ENCODE data around the gene PLPPR5. TPM values are rescaled to one million over a fixed set of nuclear protein-coding genes. Genes with fewer than 3 reads are reported as not detected.

PLPPR5 gene
- polyA plus RNA-seq, 4 donors = 0.06 to 0.27 (median 0.09) TPM; not detected in 1

DNA sequence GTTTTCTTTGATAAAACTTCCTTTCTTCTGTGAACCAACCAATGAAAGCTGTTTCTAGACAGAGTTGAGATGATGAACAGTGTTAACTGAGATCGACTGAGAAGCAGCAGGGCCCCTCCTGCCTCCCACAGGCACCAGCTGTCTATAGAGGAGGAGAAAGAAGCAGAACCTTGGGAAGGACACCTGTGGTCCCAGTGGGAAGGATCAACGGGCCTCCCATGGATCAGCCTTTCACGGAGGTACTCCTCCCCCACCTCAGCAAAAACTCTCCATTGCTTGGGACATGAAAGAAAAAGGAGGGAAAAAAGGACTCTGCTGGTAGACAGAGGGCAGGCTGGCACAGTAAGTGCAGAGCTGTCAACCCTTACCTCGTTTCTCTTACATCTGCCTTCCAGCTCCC is 40.5 kb downstream of the PLPPR5 start:
- no peaks in the 10 kb centered on the region for H3K4me1 ChIP-seq (ENCODE audit: control insufficient read depth in 3 of 3, insufficient read depth in 2 of 3, low read depth in 1 of 3, low read length in 2 of 3)
- H3K4me3 ChIP-seq (ENCODE audit: low read depth in 1 of 3, low read length in 3 of 3) = no peak overlapping the region
- DNase-seq (no peak), FAIRE-seq (no peak)
- H3K27ac ChIP-seq (ENCODE audit: low read depth in 1 of 3, low read length in 2 of 3) = no peak overlapping the region
- no peaks in the 10 kb centered on the region for H3K9me3 ChIP-seq (ENCODE audit: control insufficient read depth in 2 of 2, insufficient read depth in 1 of 2, low read depth in 1 of 2, low read length in 1 of 2)
- 26 to 40% (median 32%) methylated on average over 4 of the region's 4 CpGs for WGBS, 3 donors
- H3K36me3 ChIP-seq (ENCODE audit: control insufficient read depth in 3 of 3, insufficient read depth in 2 of 3, low read depth in 1 of 3, low read length in 3 of 3) = no peaks in the 10 kb centered on the region
- no peaks in the 10 kb centered on the region for H3K27me3 ChIP-seq (ENCODE audit: control insufficient read depth in 3 of 3, insufficient read depth in 3 of 3, low read length in 3 of 3)

DNA sequence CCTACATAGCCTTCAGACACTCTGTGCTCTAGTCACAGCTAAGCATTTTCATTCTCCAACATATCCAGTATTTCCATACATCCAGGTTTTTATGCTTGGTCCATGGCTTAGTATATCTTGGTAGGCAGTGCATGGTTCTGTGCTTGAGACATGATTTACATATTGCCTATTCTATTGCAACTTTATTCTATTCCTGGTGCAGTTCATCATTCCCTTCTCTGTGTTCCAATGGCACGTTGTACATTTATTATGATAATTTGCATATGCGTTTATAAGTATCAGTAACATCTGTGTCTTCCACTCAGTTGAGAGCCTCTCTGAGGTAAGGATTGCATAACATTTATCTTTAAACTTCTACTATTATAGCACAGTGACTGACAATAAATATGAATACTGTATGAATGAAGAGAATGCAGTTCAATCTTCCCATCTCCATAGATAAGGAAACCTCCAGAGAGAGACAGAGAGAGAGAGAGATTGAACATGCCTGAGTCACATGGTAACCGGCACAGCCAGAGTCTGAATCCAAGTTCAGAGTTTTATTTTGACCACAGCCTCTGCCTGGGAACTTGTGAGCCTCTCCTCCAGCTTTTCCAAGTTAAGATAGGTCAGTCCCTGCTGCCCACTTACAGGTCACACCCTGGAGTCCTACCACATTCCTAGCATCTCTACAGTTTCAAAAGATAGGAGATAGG is 41.5 kb downstream of the PLPPR5 start:
- no peak for FAIRE-seq
- no peaks in the 10 kb centered on the region for H3K4me1 ChIP-seq (ENCODE audit: control insufficient read depth in 3 of 3, insufficient read depth in 2 of 3, low read depth in 1 of 3, low read length in 2 of 3)
- H3K27me3 ChIP-seq (ENCODE audit: control insufficient read depth in 3 of 3, insufficient read depth in 3 of 3, low read length in 3 of 3) = no peaks in the 10 kb centered on the region
- no peaks in the 10 kb centered on the region for H3K36me3 ChIP-seq (ENCODE audit: control insufficient read depth in 3 of 3, insufficient read depth in 2 of 3, low read depth in 1 of 3, low read length in 3 of 3)
- H3K4me3 ChIP-seq (ENCODE audit: low read depth in 1 of 3, low read length in 3 of 3) = no peak overlapping the region
- H3K27ac ChIP-seq (ENCODE audit: low read depth in 1 of 3, low read length in 2 of 3) = no peak overlapping the region
- DNase-seq = no peak
- no peaks in the 10 kb centered on the region for H3K9me3 ChIP-seq (ENCODE audit: control insufficient read depth in 2 of 2, insufficient read depth in 1 of 2, low read depth in 1 of 2, low read length in 1 of 2)
- WGBS, 3 donors = 69 to 79% (median 73%) methylated on average over 3 of the region's 3 CpGs

DNA sequence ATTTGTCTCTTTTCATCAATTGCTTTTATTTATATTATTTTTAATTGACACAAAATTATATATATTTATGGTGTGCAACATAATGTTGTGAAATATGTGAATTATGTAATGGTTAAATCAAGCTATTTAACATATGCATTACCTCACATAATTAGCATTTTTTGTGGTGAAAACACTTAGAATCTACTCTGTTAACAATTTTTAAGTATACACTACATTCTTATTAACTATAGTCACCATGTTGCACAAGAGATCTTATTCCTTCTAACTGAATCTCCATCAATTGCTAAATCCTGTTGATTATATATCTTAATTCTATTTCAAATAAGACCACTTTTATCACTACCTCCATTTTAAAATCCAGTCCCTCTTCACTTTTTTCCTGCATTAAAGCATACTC is 42.5 kb downstream of the PLPPR5 start:
- FAIRE-seq (no peak), DNase-seq (no peak)
- Histone ChIP-seq H3K27me3 (ENCODE audit: control insufficient read depth in 3 of 3, insufficient read depth in 3 of 3, low read length in 3 of 3) (no peaks in the 10 kb centered on the region), H3K9me3 (ENCODE audit: control insufficient read depth in 2 of 2, insufficient read depth in 1 of 2, low read depth in 1 of 2, low read length in 1 of 2) (no peaks in the 10 kb centered on the region), H3K4me1 (ENCODE audit: control insufficient read depth in 3 of 3, insufficient read depth in 2 of 3, low read depth in 1 of 3, low read length in 2 of 3) (no peaks in the 10 kb centered on the region), H3K4me3 (ENCODE audit: low read depth in 1 of 3, low read length in 3 of 3) (no peak overlapping the region), H3K36me3 (ENCODE audit: control insufficient read depth in 3 of 3, insufficient read depth in 2 of 3, low read depth in 1 of 3, low read length in 3 of 3) (no peaks in the 10 kb centered on the region), H3K27ac (ENCODE audit: low read depth in 1 of 3, low read length in 2 of 3) (no peak overlapping the region)

DNA sequence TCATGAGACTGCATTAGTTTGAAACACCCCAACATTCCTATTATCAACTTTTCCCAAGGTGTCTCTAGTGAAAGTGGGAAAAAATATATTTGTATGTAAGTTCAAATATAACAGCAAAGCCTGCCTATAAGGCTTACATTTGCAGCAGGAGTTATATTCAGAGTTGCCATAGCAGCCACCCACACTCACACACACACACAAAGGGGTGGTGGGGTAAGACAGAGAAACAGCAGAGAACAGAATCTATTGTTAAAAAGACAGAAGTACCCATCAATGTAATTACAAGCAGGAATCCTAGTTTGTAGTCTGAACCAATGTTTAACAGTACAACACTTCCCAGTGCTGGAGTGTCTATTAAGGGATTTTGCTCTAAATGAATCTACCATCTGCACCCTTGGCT is 55.0 kb downstream of the PLPPR5 start:
- Histone ChIP-seq H3K27me3 (ENCODE audit: control insufficient read depth in 3 of 3, insufficient read depth in 3 of 3, low read length in 3 of 3) (no peaks in the 10 kb centered on the region), H3K4me3 (ENCODE audit: low read depth in 1 of 3, low read length in 3 of 3) (no peak overlapping the region)
- no peak for FAIRE-seq

DNA sequence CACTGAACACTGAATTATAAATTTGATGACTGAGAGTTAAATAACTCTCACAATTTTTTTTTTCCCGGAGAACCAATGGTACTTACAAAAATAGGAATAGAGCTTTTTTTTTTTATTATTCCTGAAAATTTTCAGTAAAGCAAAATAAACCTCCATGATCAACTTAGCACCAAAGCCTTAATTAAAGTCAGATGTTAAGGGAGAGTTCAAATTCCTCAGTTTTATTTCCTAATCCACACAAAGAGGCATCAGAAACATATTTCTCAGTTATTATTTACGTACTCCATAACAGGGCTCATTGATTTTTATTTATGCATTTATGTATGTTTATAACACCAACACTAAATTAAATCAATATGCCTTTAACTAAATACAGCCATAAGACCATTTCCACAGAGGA is 55.5 kb downstream of the PLPPR5 start:
- Histone ChIP-seq H3K27me3 (ENCODE audit: control insufficient read depth in 3 of 3, insufficient read depth in 3 of 3, low read length in 3 of 3) (no peaks in the 10 kb centered on the region), H3K9me3 (ENCODE audit: control insufficient read depth in 2 of 2, insufficient read depth in 1 of 2, low read depth in 1 of 2, low read length in 1 of 2) (no peaks in the 10 kb centered on the region), H3K4me3 (ENCODE audit: low read depth in 1 of 3, low read length in 3 of 3) (no peak overlapping the region), H3K36me3 (ENCODE audit: control insufficient read depth in 3 of 3, insufficient read depth in 2 of 3, low read depth in 1 of 3, low read length in 3 of 3) (no peaks in the 10 kb centered on the region), H3K4me1 (ENCODE audit: control insufficient read depth in 3 of 3, insufficient read depth in 2 of 3, low read depth in 1 of 3, low read length in 2 of 3) (no peaks in the 10 kb centered on the region), H3K27ac (ENCODE audit: low read depth in 1 of 3, low read length in 2 of 3) (no peak overlapping the region)
- DNase-seq = no peak
- WGBS, 3 donors = 62 to 66% (median 63%) methylated on average over 2 of the region's 2 CpGs
- no peak for FAIRE-seq

More for the DNA sequence above, 55.0 kb downstream of the PLPPR5 start:
- no peaks in the 10 kb centered on the region for H3K9me3 ChIP-seq (ENCODE audit: control insufficient read depth in 2 of 2, insufficient read depth in 1 of 2, low read depth in 1 of 2, low read length in 1 of 2)
- no peaks in the 10 kb centered on the region for H3K4me1 ChIP-seq (ENCODE audit: control insufficient read depth in 3 of 3, insufficient read depth in 2 of 3, low read depth in 1 of 3, low read length in 2 of 3)
- H3K27ac ChIP-seq (ENCODE audit: low read depth in 1 of 3, low read length in 2 of 3) = no peak overlapping the region
- no peaks in the 10 kb centered on the region for H3K36me3 ChIP-seq (ENCODE audit: control insufficient read depth in 3 of 3, insufficient read depth in 2 of 3, low read depth in 1 of 3, low read length in 3 of 3)
- no peak for DNase-seq

DNA sequence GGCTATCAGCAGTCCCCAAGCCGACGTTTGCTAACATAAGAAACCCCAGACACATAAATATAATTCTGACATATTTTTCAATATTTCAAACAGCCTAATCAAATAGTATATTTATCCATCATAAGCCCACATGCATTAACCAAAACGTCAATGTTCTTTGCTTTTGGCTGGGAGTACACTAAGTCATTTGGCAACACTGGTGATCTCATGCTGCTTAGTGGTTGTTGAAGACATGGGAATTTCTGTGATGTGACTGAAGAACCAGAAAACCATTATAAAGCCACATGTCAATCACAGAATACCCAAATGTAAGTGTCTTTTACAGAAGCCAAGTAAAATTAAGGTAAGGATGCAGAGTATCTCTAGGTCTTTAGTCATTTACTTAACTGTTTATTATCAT is 57.6 kb downstream of the PLPPR5 start:
- no peak overlapping the region for H3K27ac ChIP-seq (ENCODE audit: low read depth in 1 of 3, low read length in 2 of 3)
- no peak overlapping the region for H3K4me3 ChIP-seq (ENCODE audit: low read depth in 1 of 3, low read length in 3 of 3)
- no peaks in the 10 kb centered on the region for H3K36me3 ChIP-seq (ENCODE audit: control insufficient read depth in 3 of 3, insufficient read depth in 2 of 3, low read depth in 1 of 3, low read length in 3 of 3)
- FAIRE-seq (no peak), DNase-seq (no peak)
- H3K27me3 ChIP-seq (ENCODE audit: control insufficient read depth in 3 of 3, insufficient read depth in 3 of 3, low read length in 3 of 3) = no peaks in the 10 kb centered on the region
- H3K9me3 ChIP-seq (ENCODE audit: control insufficient read depth in 2 of 2, insufficient read depth in 1 of 2, low read depth in 1 of 2, low read length in 1 of 2) = no peaks in the 10 kb centered on the region
- WGBS, 3 donors = 63 to 72% (median 67%) methylated on average over 3 of the region's 3 CpGs
- no peaks in the 10 kb centered on the region for H3K4me1 ChIP-seq (ENCODE audit: control insufficient read depth in 3 of 3, insufficient read depth in 2 of 3, low read depth in 1 of 3, low read length in 2 of 3)

DNA sequence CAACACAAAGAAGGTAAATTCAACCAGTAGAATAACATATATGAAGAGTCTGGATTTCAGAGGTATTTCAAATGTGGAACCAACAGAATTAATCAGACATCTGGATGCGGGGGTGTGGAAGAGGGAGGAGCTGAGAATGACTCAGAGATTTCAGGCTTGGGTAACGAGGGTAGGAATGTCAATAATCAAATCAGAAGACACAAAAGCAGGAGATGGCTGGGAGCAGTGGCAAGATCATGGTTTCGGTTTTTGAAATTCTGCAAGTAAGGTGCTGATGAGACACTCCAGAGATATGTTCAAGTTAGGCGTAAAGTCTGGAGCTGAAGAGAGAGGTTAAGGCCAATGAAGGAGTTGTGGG is 64.0 kb downstream of the PLPPR5 start:
- H3K36me3 ChIP-seq (ENCODE audit: control insufficient read depth in 3 of 3, insufficient read depth in 2 of 3, low read depth in 1 of 3, low read length in 3 of 3) = no peaks in the 10 kb centered on the region
- DNase-seq = no peak
- H3K4me3 ChIP-seq (ENCODE audit: low read depth in 1 of 3, low read length in 3 of 3) = no peak overlapping the region
- H3K27ac ChIP-seq (ENCODE audit: low read depth in 1 of 3, low read length in 2 of 3) = no peak overlapping the region
- FAIRE-seq = no peak
- H3K4me1 ChIP-seq (ENCODE audit: control insufficient read depth in 3 of 3, insufficient read depth in 2 of 3, low read depth in 1 of 3, low read length in 2 of 3) = no peaks in the 10 kb centered on the region
- 54 to 65% (median 62%) methylated on average over 4 of the region's 4 CpGs for WGBS, 3 donors
- H3K9me3 ChIP-seq (ENCODE audit: control insufficient read depth in 2 of 2, insufficient read depth in 1 of 2, low read depth in 1 of 2, low read length in 1 of 2) = no peaks in the 10 kb centered on the region
- H3K27me3 ChIP-seq (ENCODE audit: control insufficient read depth in 3 of 3, insufficient read depth in 3 of 3, low read length in 3 of 3) = no peaks in the 10 kb centered on the region

DNA sequence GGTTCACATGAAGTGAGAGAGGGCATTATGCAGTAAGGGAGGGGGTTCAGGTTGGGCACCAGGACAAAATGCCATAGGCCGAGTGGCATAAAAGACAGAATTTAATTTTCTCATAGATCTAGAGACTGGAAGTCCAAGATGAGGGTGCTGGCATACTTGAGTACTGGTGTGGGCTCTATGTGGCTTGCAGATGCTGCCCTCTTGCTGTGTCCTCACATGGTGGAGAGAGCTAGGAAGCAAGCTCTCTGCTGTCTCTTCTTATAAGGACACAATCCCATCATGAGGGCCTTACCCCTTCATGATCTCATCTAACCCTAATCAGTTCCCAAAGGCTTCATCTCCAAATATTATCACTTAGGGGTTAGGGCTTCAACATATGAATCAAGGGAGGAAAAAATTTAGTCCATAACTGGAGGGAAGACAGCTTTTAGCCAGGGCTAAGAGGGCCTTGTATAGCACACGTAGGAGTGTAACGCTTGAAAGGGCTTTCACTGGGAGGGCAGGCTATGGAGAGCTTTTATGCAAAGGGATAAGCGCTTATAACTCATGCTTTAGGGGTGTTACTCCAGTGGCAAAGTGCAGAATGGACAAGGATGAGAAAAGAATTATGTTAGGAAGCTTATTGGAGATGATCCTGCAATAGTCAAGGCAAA is 64.5 kb downstream of the PLPPR5 start:
- Histone ChIP-seq H3K9me3 (ENCODE audit: control insufficient read depth in 2 of 2, insufficient read depth in 1 of 2, low read depth in 1 of 2, low read length in 1 of 2) (no peaks in the 10 kb centered on the region), H3K27me3 (ENCODE audit: control insufficient read depth in 3 of 3, insufficient read depth in 3 of 3, low read length in 3 of 3) (no peaks in the 10 kb centered on the region), H3K4me1 (ENCODE audit: control insufficient read depth in 3 of 3, insufficient read depth in 2 of 3, low read depth in 1 of 3, low read length in 2 of 3) (no peaks in the 10 kb centered on the region), H3K36me3 (ENCODE audit: control insufficient read depth in 3 of 3, insufficient read depth in 2 of 3, low read depth in 1 of 3, low read length in 3 of 3) (no peaks in the 10 kb centered on the region), H3K4me3 (ENCODE audit: low read depth in 1 of 3, low read length in 3 of 3) (no peak overlapping the region), H3K27ac (ENCODE audit: low read depth in 1 of 3, low read length in 2 of 3) (no peak overlapping the region)
- DNase-seq = no peak
- WGBS, 3 donors = 87 to 93% (median 92%) methylated on average over 4 of the region's 4 CpGs
- no peak for FAIRE-seq

DNA sequence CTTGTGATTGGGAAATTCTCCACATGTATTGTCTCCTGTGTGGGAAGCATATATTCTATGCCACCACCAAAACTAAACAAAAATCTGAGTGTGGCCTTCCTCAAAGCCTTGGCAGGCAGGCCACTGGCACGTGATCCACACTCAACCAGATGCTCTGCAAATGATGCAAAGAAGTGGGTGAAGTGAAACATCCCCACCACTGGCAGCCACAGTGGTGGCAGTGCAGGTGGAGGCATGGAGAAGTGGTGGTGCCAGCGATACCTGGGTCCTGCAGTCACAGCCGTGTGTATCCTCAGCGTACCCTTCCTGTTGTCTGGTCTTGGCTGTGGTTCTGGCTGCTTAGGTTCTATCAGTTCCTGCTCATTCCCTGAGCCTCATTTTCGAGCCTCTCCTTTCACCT is 65.2 kb downstream of the PLPPR5 start:
- Histone ChIP-seq H3K9me3 (ENCODE audit: control insufficient read depth in 2 of 2, insufficient read depth in 1 of 2, low read depth in 1 of 2, low read length in 1 of 2) (no peaks in the 10 kb centered on the region), H3K27ac (ENCODE audit: low read depth in 1 of 3, low read length in 2 of 3) (no peak overlapping the region), H3K4me3 (ENCODE audit: low read depth in 1 of 3, low read length in 3 of 3) (no peak overlapping the region), H3K4me1 (ENCODE audit: control insufficient read depth in 3 of 3, insufficient read depth in 2 of 3, low read depth in 1 of 3, low read length in 2 of 3) (no peaks in the 10 kb centered on the region), H3K36me3 (ENCODE audit: control insufficient read depth in 3 of 3, insufficient read depth in 2 of 3, low read depth in 1 of 3, low read length in 3 of 3) (no peaks in the 10 kb centered on the region), H3K27me3 (ENCODE audit: control insufficient read depth in 3 of 3, insufficient read depth in 3 of 3, low read length in 3 of 3) (no peaks in the 10 kb centered on the region)
- no peak for DNase-seq
- WGBS, 3 donors = 79 to 82% (median 80%) methylated on average over 5 of the region's 5 CpGs
- no peak for FAIRE-seq
